Measurements from ENCODE around the gene NCKAP5. TPM values are rescaled to one million over a fixed set of nuclear protein-coding genes. Genes with fewer than 3 reads are reported as not detected.

NCKAP5 gene
- total and polyA plus RNA-seq, 2 experiments from 2014 or later, result 0.65 to 0.86 TPM

- Histone ChIP-seq H3K9me2 (ENCODE audit: insufficient read depth) (no peaks in the 10 kb centered on the region), H3K9ac (no peak overlapping the region), H2AFZ (no peak overlapping the region), H3K79me2 (ENCODE audit: insufficient read depth) (no peaks in the 10 kb centered on the region), H3K27me3 (replicated peaks; ENCODE audit: insufficient read depth) (no peaks in the 10 kb centered on the region), H4K20me1 (ENCODE audit: insufficient read depth) (no peaks in the 10 kb centered on the region), H3K4me1 (ENCODE audit: insufficient read depth) (peaks cover 23% of the 10 kb centered on the region), H3F3A (ENCODE audit: insufficient read depth) (no peaks in the 10 kb centered on the region; the same call in 1 of the 2 replicates), H3K4me3 (no peak overlapping the region), H3K27ac (no peak overlapping the region), H3K4me2 (ENCODE audit: unreplicated experiment) (no peak overlapping the region), H3K9me3 (ENCODE audit: low read depth) (no peaks in the 10 kb centered on the region), H3K36me3 (ENCODE audit: low read depth) (no peaks in the 10 kb centered on the region)
- TF ChIP-seq EZH2 (IDR thresholded peaks at IDR 0.05; ENCODE audit: insufficient read depth, poor library complexity, severe bottlenecking) (no peak), EZH2phosphoT487 (IDR thresholded peaks at IDR 0.05; ENCODE audit: insufficient read depth, low read depth) (no peak)
- in situ Hi-C loops (cut with MboI), result no loop called here
- no peak for DNase-seq
Measured at GRCh38 chr2:133382566-133382965, 185.7 kb downstream of the NCKAP5 start.

GRCh38 chr2:133380991-133381390, 187.3 kb downstream of the NCKAP5 start:
- TF ChIP-seq EZH2 (IDR thresholded peaks at IDR 0.05; ENCODE audit: insufficient read depth, poor library complexity, severe bottlenecking) (no peak), EZH2phosphoT487 (IDR thresholded peaks at IDR 0.05; ENCODE audit: insufficient read depth, low read depth) (no peak)
- Histone ChIP-seq H3F3A (ENCODE audit: insufficient read depth) (peaks cover 6% of the 10 kb centered on the region), H3K9me2 (ENCODE audit: insufficient read depth) (no peaks in the 10 kb centered on the region), H3K27me3 (replicated peaks; ENCODE audit: insufficient read depth) (no peaks in the 10 kb centered on the region), H3K36me3 (ENCODE audit: low read depth) (no peaks in the 10 kb centered on the region), H3K9me3 (ENCODE audit: low read depth) (no peaks in the 10 kb centered on the region), H4K20me1 (ENCODE audit: insufficient read depth) (no peaks in the 10 kb centered on the region), H3K4me1 (ENCODE audit: insufficient read depth) (peaks cover 37% of the 10 kb centered on the region), H3K27ac (no peak overlapping the region), H3K79me2 (ENCODE audit: insufficient read depth) (no peaks in the 10 kb centered on the region), H3K4me3 (no peak overlapping the region), H3K9ac (no peak overlapping the region), H3K4me2 (ENCODE audit: unreplicated experiment) (no peak overlapping the region), H2AFZ (no peak overlapping the region)
- DNase-seq, result no peak
- 53 to 56% methylated on average over 3 of the region's 3 CpGs for WGBS, 2 experiments (ENCODE audit: low coverage in 1 of 2, low lambda C conversion rate in 2 of 2, missing lambda C conversion rate in 2 of 2)
- in situ Hi-C loops (cut with MboI), result no loop called here

GRCh38 chr2:133378928-133379549, 189.2 kb downstream of the NCKAP5 start:
- H4K20me1 ChIP-seq (ENCODE audit: insufficient read depth), result no peaks in the 10 kb centered on the region
- H3F3A ChIP-seq (ENCODE audit: insufficient read depth), result peaks cover 6% of the 10 kb centered on the region
- no peaks in the 10 kb centered on the region for H3K9me2 ChIP-seq (ENCODE audit: insufficient read depth)
- H3K4me1 ChIP-seq (ENCODE audit: insufficient read depth), result peaks cover 37% of the 10 kb centered on the region
- no peak overlapping the region for H3K4me3 ChIP-seq
- H3K79me2 ChIP-seq (ENCODE audit: insufficient read depth), result no peaks in the 10 kb centered on the region
- DNase-seq, result peak; percentile 73
- no peaks in the 10 kb centered on the region for H3K36me3 ChIP-seq (ENCODE audit: low read depth)
- H3K9ac ChIP-seq, result no peak overlapping the region
- no peak overlapping the region for H2AFZ ChIP-seq
- in situ Hi-C loops (cut with MboI), result no loop called here
- no peaks in the 10 kb centered on the region for H3K9me3 ChIP-seq (ENCODE audit: low read depth)
- WGBS, 2 experiments (ENCODE audit: low coverage in 1 of 2, low lambda C conversion rate in 2 of 2, missing lambda C conversion rate in 2 of 2), result 8 to 11% methylated on average over 7 of the region's 7 CpGs
- H3K4me2 ChIP-seq (ENCODE audit: unreplicated experiment), result peak overlapping the region; percentile 53
- no peak for TF ChIP-seq EZH2phosphoT487 (IDR thresholded peaks at IDR 0.05; ENCODE audit: insufficient read depth, low read depth)
- no peak for TF ChIP-seq EZH2 (IDR thresholded peaks at IDR 0.05; ENCODE audit: insufficient read depth, poor library complexity, severe bottlenecking)
- H3K27me3 ChIP-seq (replicated peaks; ENCODE audit: insufficient read depth), result no peaks in the 10 kb centered on the region
- 0 out of 2 replicates have a peak overlapping the region, but pooled peaks have one; percentile 8 for H3K27ac ChIP-seq

- no peak overlapping the region for H3K4me3 ChIP-seq
- H2AFZ ChIP-seq, result no peak overlapping the region
- 41 to 45% methylated on average over 1 of the region's 1 CpG for WGBS, 2 experiments (ENCODE audit: low coverage in 1 of 2, low lambda C conversion rate in 2 of 2, missing lambda C conversion rate in 2 of 2)
- H3K27me3 ChIP-seq (replicated peaks; ENCODE audit: insufficient read depth), result no peaks in the 10 kb centered on the region
- H4K20me1 ChIP-seq (ENCODE audit: insufficient read depth), result no peaks in the 10 kb centered on the region
- no peaks in the 10 kb centered on the region for H3K9me2 ChIP-seq (ENCODE audit: insufficient read depth)
- no peak overlapping the region for H3K4me2 ChIP-seq (ENCODE audit: unreplicated experiment)
- peaks cover 6% of the 10 kb centered on the region for H3F3A ChIP-seq (ENCODE audit: insufficient read depth)
- H3K9ac ChIP-seq, result no peak overlapping the region
- TF ChIP-seq EZH2 (IDR thresholded peaks at IDR 0.05; ENCODE audit: insufficient read depth, poor library complexity, severe bottlenecking), result no peak
- no peak for TF ChIP-seq EZH2phosphoT487 (IDR thresholded peaks at IDR 0.05; ENCODE audit: insufficient read depth, low read depth)
- H3K36me3 ChIP-seq (ENCODE audit: low read depth), result no peaks in the 10 kb centered on the region
- H3K27ac ChIP-seq, result no peak overlapping the region
- in situ Hi-C loops (cut with MboI), result no loop called here
- DNase-seq, result no peak
- H3K9me3 ChIP-seq (ENCODE audit: low read depth), result no peaks in the 10 kb centered on the region
- peaks cover 37% of the 10 kb centered on the region for H3K4me1 ChIP-seq (ENCODE audit: insufficient read depth)
- H3K79me2 ChIP-seq (ENCODE audit: insufficient read depth), result no peaks in the 10 kb centered on the region
Measured at GRCh38 chr2:133378386-133378785, 189.9 kb downstream of the NCKAP5 start.

All from GM23248 (cell line).